NCI-H2227 treated with DMSO at 0.1 percent for 48 hours (cell line): ENCODE data around the gene BCAS1.

Source experiments
- DNase-seq: peaks from one replicate; lab custom pipeline; 2025; lab: John Stamatoyannopoulos, UW

The BCAS1 gene

DNA sequence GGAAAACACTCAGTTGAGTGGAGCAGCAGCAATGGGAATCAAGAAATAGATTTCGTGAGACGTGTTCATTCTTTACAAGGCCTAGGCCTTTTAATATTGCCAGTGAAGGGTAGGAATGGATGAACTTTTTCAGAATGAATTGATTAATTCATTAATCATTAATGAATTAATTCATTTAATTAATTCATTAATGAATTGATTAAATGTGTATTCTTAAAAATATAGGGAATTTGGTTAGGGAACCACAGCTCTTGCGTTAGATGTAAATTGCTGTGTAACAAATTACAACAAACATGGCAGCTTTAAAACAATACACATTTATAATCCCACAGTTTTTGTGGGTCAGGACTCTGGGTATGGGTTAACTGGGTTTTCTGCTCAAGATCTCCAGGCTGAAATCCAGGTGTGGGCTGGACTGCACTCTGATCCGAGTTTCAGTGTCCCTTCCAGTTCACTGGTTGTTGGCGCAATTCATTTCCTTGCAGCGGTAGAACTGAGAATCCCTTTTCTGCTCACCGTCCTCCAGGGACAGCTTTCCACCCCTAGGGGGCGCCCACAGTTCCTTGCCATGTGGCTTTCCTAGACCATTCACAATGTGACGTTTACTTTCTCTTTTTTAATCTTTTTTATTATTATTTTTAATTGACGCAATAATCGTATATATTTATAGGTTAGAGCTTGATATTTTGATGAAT lies 32.8 kb upstream of the BCAS1 start:
- DNase-seq = peak; percentile 12

DNA sequence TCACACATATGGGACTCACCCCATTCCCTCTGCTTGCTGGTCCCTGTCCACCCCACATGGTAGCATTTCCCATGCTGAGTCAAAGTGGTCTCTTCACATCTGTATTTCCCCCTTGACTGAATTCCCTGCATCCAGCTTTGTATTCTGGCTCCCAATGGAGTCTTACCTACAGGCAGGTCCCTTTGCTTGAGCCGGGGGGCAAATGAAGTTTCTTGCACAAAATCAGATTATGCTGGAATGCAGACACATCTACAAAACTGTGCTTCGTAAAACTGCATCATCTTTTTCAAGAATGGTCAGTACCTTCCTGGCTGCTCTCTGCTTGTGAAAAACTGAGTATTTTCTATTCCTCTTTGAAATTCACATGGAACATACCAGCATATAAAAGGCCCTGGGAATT lies 32.1 kb upstream of the BCAS1 start:
- no peak for DNase-seq

DNA sequence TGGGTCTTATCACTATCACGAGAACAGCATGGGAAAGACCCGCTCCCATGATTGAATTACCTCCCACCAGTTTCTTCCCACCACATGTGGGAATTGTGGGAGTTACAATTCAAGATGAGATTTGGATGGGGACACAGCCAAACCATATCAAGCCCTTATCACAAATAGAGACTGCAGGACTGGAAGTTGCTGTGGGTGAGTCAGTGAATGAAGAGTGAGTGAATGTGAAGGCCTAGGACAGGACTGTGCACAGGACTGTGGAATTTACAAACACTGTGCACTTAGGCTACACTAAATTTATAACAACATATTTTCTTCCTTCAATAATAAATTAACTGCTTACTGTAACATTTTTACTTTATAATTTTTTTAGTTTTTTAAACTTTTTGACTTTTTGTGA lies 30.2 kb upstream of the BCAS1 start:
- no peak for DNase-seq

DNA sequence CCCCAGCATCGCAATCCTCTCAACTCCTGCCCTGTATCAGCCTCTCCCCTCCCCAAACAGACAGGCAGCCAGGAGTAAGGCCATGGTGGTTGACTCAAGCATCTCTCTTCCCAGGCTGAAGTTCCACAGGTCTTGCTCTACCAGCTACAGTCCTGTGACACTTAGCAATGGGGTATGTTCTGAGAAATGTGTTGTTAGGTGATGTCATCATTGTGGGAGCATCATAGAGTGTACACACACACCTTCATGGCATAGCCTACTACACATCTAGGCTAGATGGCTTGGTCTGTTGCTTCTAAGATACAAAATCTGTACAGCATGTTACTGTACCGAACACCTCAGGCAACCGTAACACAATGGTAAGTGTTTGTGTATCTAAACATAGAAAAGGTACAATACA lies 29.5 kb upstream of the BCAS1 start:
- no peak for DNase-seq

DNA sequence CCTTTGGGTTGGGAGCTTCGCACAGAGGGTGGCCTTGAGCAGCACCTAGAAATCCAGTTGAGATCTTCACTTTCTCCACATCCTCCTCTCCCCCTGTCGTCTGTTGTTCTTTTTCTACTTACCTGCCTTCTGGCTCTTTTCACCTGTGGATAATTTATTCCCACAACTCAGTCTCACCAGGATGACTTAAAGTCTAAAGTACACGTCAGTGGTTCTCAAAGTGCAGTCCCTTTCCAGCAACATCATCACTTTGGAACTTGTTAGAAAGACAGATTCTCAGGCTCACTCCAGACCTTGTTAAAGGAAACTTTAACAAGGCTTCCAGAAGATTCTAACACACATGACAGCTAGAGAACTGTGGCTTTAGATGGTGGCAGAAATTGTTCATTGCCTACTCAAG lies 27.7 kb upstream of the BCAS1 start:
- no peak for DNase-seq

DNA sequence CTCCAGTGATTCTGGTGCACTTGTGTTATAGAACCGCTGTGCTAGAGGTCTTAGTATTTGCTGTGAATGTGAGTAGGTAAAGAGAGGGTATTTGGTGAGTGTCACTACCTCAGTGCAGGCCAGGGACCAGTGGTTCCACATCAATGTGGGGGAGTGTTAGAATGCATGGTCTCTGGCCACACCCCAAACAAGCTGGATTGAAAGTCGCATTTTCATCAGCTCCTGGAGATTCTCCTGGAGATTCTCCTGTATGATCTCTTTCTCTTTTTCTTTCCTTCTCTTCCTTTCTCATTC lies 26.8 kb upstream of the BCAS1 start:
- no peak for DNase-seq

DNA sequence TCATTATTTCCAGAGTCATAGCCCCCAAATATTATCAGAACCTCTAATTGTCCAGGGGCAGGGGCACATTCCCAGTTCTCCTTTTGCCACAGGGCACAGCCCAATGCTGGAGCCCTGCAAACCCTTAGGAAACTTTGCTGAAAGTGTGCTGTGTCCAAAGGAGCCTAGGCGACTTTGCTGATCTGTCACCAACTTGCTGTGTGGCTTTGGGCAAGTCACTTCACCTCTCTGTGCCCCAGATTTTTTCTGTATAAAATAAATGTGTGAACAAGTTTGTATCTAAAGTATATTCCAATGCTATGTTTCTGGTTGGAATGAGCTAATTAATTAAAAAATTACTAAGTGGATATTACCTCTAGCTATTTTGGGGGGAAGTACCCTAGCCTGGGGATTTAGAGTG lies 25.4 kb upstream of the BCAS1 start:
- DNase-seq = no peak

DNA sequence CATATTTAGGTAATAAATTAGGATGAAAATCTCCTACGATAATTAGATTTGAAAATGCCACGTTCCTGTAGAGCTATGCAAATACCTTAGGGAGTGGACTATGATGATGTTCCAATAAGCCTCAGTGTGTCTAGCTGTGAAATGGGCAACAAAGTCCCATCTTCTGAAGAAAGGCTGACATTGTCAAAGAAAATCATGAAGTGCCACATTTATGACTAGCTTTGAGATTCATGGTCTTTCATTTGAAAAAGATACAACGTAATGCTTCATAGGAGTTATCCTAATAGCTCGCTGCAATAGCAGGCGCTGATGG lies 23.8 kb upstream of the BCAS1 start:
- DNase-seq = no peak

DNA sequence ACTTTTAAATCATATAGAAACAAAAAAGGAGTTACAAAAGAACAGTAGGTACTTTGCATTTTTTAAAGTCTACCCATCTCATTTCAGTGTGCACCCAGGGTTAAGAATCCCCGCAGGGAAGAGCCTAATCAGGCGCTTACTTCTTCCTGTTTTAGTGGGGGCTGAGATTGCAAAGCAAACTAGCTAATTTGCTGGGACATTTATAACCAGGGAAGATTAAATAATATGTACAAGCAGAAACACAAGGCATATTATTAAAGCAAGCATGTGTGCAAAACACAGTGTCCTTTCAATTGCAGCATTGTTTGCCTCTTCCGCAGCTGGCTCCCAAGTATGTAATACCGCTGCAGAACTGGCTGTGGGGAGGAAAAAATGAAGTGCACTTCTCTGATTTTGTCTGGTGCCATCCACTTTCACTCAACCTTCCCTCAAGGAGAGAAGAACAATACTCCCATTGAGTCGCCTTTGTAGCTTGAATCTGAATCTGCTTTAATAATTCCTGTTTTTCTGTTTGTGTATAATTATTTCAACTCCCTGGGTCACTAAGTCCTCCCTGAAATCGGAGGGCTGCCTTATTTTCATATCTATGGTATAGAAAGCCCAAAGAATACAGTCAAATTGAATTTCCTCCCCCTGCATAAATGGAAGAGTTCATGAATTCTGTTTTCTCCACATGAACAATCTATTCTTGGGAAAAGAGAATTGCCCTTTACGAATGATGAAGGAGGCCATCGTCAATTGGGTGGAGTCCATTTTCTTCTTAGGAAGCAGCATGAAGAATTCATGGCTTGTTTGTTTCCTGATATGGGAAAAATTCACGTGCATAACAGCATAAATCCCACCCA lies 23.3 kb upstream of the BCAS1 start:
- peak; percentile 42 for DNase-seq

DNA sequence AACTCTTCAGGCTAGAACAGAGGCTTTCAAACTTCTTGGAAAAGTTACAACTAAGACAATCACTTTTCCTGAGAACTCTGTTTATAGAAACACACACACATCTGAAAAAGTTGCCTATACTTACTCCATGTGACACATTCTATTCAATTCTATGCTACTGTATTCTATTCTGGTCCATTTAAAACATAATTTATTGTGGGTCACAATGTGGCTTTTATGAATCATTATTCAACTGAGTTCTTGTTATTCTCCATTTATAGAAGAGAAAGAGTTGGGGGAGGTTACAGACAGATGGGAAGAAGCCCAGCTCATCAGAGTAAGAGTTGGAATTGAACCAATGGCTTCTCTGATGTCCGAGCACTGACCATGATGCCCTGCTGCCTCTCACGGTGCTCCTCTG lies 21.6 kb upstream of the BCAS1 start:
- DNase-seq = no peak

DNA sequence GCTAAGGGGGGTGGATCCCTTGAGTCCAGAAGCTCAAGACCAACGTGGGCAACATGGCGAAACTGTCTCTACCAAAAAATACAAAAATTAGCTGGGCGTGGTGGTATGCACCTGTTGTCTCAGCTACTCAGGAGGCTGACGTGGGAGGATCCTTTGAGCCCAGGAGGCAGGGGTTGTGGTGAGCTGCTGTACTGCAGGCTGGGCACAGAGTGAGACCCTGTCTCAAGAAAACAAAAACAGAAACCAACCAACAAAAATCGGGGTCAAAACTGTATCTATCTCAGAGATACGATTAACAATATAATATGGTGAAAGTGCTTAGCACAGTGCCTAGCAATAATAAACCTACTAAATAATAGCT lies 20.7 kb upstream of the BCAS1 start:
- DNase-seq = no peak

DNA sequence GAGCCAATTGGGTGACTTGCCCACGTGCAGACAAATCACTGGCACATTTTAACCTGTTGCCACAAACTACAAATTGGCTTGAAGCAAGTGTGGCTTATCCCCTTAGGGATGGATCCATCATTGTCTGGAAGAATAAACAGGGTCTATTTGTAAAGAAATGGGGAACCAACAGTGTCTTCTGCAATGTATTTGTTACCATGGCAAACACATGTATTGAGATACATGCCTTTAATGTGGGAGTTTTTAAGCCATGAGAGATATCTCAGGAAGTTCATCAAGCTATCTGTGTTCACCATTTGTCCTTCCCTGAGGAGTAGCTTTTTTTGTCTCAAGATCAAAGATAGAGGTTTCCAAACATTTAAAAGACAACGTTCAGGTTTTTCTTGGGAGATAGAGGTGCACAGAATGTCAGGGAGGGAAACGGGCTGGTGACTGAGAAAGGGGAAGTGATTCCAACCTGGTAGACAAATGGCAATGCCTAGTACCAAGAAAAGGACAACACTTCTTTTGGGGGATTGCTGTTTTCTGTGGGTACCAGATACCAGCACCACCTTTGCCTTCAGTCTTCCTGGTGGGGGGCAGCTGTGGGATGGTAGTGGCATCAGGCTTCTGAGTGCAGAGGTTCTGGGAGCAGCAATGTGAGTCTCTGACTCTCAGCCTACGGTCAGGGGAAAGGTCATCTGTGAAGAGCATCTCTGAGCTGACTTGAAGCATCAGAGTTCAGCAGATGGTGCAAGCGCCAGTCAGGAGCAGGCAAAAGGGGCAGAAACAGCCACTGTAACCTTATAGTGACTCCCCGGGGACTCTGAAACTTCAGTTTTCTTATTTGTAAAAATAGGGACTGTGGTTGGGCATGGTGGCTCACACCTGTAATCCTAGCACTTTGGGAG lies 20.1 kb upstream of the BCAS1 start:
- no peak for DNase-seq

DNA sequence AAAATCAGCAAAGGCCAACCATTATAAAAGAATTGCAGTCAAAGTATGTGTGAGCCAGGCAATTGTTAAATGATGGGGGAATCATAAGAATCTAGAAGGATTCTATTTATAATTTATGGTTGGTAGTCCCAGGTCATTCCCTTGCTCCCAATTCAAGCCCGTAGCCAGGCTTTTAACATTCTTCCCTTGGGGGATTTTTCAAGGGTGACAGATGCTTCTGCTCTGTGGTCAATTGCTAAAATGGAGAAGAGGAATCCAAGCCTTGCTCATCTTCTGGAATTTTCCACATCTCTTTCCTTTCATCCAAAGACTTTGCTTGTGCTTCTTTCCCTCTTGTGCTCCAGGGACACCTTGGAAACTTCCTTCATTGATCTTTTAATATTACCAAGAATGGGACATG lies 18.0 kb upstream of the BCAS1 start:
- no peak for DNase-seq

DNA sequence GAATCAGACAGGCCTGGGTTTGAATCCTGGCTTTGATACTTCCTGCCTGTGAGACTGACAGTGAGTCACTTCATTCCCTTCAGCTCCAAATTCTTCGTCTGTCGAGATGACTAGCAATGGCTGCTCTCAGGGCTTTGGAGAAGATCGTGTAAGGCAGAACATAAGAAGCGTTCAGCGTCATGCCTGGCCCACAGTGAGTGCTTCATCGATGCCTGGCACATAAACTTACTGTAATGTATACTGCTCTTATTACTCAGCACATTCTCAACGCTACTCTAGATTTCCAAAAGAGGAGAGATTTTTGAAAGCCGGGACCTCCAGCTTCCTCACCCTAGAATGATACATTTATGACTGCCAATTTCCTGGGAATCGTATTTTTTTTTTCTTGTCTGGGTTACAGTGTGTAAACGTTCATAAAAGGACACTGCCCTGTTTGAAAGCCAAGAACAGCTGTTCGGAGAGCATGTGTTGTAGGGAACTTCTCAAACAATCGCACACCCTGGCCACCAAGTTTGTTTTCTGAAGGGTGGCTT lies 16.2 kb upstream of the BCAS1 start:
- no peak for DNase-seq

DNA sequence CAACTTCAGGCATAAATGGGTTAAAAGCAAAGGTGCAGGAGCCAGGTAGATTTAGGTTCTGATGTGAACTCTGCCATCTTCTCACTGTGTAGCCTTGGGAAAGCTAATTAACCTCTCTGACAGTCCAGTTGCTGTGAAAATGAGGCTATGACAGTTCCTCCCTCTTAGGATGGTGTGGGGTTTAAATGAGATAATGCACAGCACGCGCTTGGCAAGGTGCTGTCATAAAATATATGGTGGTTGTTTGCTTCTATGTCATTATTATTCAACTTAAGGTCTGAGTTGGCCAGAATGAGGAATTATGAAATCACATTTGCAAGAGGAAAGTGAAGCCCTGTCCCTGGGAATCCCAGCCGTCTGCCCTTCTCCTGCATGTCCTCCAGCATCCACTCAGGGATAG lies 15.5 kb upstream of the BCAS1 start:
- DNase-seq = no peak

DNA sequence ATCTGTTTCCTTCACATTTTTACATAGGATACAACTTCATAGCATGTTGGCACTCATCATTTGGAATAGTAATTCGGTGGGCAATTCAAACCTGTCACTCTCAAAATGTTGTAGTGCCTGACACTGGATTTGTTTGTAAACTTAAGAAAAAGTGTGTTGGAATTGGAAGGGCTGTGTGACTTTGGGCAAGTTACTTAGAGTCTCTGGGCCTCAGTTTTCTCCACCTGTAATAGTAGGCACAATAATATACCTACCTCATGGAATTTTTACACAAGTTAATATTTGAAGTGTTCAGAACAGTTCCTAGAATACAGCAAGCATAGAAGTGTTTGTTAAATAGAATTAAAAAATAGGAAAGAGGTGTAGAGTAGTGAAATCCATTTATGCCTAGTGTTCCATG lies 15.0 kb upstream of the BCAS1 start:
- no peak for DNase-seq

DNA sequence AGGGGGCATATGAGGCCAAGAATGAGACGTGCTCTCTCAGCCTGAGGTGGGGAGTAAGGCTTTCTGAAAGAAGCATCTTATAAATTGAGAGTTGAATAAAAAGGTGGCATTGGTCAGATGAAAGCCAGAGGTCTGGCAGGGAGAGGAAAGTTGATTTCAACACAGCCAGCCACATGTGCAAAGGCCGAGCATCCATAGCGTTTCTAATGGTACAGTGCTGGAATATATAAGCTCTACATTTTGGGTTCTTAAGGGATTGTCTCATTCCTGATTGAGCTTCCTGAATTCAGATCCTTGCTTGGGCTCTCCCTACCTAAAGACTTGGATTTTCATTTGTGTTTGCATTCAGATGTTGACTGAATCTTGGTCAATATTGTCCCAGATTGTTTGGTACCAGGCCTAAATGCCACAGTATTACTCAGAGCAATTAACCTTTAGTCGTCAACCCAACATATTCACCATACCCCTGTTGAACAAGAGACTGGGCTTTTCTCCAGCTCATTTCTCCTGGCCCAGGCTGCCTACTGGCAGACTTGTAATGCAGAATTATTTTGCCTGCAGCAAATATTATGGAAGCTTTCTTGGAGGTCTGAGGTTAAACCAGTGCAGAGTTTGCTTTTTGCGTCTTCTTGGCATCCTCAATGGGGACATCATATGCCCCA lies 14.5 kb upstream of the BCAS1 start:
- no peak for DNase-seq

DNA sequence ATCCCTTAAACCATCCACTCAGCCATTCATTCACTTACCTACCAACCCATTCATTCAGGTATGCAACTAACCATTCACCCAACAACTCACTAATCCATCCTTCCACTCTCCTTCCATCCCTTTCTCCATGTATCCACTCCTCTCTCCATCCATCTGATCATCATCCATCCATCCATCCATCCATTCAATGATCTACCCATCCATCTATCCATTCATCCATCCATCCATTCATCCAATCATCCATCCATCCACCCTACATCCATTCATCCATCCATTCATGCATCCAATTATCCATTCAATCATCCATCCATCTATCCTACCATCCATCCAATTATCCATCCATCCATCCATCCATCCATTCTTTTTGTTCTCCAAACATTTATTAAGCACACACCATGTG lies 13.8 kb upstream of the BCAS1 start:
- no peak for DNase-seq

DNA sequence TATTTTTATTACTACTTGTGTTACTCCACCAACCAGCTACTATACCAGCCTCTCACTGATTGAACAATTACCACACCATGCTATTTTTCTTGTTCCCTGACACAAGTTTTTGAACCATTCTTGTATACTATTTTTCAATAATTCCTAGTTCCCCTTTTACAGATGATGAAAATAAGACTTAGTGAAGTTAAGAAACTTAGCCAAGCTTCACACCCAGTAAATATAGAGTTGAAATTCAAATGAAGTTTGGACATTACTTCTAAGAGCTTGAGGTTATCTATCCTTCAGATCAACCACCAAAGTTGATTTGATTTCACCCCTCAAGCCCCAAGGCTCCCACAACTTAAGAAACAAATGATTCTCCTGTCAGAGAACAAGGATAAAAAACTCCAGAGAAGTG lies 13.1 kb upstream of the BCAS1 start:
- no peak for DNase-seq

DNA sequence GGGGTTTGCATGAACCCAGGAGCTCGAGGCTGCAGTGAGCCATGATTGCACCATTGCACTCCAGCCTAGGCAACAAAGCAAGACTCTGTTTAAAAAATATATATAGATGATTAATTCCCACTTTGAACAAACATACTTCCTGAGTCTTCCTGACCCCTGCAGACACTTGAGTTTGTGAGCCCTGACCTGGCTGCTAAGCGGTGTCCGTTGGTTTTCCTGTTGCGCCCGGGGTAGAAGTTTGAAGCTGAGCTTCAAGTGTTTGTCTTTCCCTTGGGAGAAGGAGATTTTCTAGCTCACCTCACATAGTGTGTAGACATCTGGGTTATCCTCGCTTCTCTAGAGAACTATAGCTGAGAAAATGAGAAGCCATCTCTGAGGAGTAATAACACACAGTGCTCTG lies 11.7 kb upstream of the BCAS1 start:
- DNase-seq = no peak

DNA sequence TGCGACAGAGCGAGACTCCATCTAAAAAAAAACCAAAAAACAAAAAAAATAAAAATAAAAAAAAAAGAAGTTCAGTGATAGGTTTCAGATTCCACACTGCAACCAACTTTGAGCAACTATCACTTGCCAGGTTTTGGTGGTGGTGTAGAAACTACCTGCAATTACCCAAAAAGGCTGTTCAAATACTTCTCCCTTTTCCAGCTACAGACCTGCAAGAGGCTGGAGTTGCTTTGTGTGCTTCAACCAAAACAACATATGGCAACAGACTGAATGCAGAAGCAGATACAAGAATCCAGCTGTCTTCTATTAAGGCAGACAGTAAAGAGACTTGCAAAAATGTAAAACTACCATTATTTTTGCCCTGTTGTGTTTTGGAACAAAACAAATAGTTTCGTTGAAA lies 9.3 kb upstream of the BCAS1 start:
- no peak for DNase-seq

DNA sequence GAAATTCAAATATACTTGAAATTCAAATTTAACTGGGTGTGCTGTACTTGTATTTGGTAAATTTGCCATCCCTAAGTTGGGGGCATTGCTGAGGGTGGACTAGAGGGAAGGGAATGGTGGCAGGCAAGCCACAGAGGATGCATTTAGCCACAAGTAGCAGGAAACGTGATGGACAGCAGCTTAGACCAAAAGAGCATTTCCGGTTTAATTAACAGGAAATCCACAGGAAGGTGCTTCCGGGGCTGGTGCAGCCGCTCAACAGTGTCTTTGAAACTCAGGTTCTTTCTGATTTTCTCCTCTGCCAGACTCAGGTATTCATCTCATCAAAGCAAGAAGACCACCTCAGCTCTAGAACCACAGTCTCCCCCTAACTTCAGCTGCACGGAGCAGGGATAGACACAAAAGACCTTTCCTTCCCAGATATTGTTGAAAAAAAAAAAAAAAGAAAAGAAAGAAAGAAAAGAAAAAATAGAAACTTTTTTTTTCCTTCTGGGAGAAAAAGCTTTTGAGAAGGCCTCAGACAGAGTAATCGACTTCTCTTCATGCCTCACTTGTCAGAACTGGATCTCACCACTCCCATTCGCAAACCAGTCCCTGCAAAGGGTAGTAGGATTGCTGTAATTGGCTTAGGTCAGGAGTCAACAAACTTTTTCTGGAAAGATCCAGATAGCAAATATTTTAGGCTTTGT lies 8.0 kb upstream of the BCAS1 start:
- no peak for DNase-seq
